C4-2B (cell line): ENCODE measurements around the gene IQCM.

ENCODE experiments used
- H3K27ac ChIP-seq: fragments of 450-650 bp; 2 replicates; pipeline ENCODE4 v1.5.1; 2017
- CTCF ChIP-seq: fragments of 450-650 bp; conservative IDR thresholded peaks from 2 replicates; pipeline ENCODE4 v1.5.1; 2017; ENCODE audit warnings: mild to moderate bottlenecking
- ZFX ChIP-seq: fragments of 450-650 bp; IDR thresholded peaks from 2 replicates; pipeline ENCODE4 v1.6.1; 2017

Gene IQCM

GRCh38 chr4:149645790-149646189 lies 169.9 kb downstream of the IQCM start:
- H3K27ac ChIP-seq, result no peak overlapping the region
- TF ChIP-seq CTCF, result peak; percentile 27
- TF ChIP-seq ZFX, result no peak

- no peak overlapping the region for H3K27ac ChIP-seq
- TF ChIP-seq ZFX, result no peak
- TF ChIP-seq CTCF, result no peak
Measured at GRCh38 chr4:149638073-149638472, 177.6 kb downstream of the IQCM start.

- H3K27ac ChIP-seq, result no peak overlapping the region
- TF ChIP-seq ZFX (no peak), CTCF (no peak)
Measured at GRCh38 chr4:149634368-149634767, 181.3 kb downstream of the IQCM start.

- H3K27ac ChIP-seq, result no peak overlapping the region
- TF ChIP-seq ZFX (no peak), CTCF (no peak)
Measured at GRCh38 chr4:149631629-149632028, 184.0 kb downstream of the IQCM start.

- no peak for TF ChIP-seq ZFX
- TF ChIP-seq CTCF, result no peak
- no peak overlapping the region for H3K27ac ChIP-seq
Measured at GRCh38 chr4:149630064-149630463, 185.6 kb downstream of the IQCM start.

DNA sequence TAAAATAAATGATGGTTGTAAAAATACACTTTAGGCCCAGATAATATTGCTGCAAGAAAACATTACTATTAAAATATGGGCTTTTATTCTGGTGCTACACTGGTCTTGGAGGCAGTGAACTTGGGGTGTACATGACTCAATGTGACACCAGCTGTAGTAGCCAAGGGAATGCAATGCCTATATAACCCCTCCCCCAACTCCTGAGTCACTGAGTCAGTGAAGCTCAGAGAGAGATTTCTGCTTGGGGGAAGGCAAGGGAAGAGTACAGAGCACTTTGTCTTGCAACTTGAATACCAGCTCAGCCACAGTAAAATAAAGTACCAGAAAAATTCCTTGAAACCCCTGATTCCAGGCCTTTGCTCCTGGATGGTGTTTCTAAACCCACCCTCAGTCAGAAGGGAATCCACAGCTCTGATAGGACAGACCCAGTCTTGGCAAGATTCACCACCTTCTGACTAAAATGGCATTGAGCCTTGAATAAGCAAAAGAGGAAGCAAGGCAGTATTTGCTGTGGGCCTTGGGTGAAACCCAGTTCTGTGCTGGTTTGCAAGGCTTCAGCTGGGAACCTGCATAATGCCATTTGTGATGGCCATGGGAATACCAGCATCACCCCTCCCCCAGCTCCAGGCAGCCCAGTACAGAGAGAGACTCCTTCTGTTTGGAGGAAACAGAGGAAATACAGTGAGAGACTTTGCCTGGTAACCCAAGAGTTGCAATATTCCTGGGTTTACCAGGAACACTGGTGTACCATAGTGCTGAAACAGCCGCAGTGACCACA lies 209.9 kb downstream of the IQCM start:
- no peak overlapping the region for H3K27ac ChIP-seq
- TF ChIP-seq CTCF, result no peak
- TF ChIP-seq ZFX, result no peak

DNA sequence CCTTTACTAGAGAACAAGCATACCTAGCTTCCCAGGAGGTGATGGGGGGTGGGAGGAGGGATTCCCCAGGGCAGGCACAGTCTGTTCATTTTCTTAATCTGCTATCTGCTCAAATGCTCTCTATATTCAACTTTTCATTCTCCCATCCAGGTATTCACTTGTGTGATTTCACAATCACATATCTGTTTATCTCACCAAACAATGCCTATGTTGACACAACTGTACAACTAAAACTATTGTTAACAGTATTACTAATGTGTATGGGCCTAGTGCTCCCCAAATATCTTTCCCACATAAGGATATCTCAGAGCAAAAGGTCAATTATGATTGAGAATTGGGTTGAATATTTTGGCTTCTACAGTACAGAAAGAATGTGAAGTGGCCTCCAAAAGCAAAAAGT lies 210.8 kb downstream of the IQCM start:
- no peak for TF ChIP-seq CTCF
- TF ChIP-seq ZFX, result no peak

More for the DNA sequence above, 210.8 kb downstream of the IQCM start:
- no peak overlapping the region for H3K27ac ChIP-seq
